Measurements from ENCODE around the gene TSC1.

GRCh38 chr9:132919614-132920268 lies 24.7 kb downstream of the TSC1 start:
- TF ChIP-seq CTCF (IDR thresholded peaks at IDR 0.05) (no peak), POLR2A (IDR thresholded peaks at IDR 0.05) (no peak)
